K562 (cell line): ENCODE data around the gene RALA.

Source experiments
- CHD4 ChIP-seq: fragments of 200-600 bp; sonication (generic); IDR thresholded peaks from 3 replicates; pipeline ENCODE4 v1.6.1; 2012; ENCODE audit warnings: low read depth, mild to moderate bottlenecking, mixed read lengths, low read length, inconsistent platforms; ENCODE audit not compliant: insufficient read depth, insufficient replicate concordance, poor library complexity, severe bottlenecking
- FOXA1 ChIP-seq: fragments of 450-650 bp; IDR thresholded peaks from 2 replicates; pipeline ENCODE4 v1.6.1; 2016; ENCODE audit warnings: mild to moderate bottlenecking, borderline replicate concordance
- FOXM1 ChIP-seq, 2 experiments: fragments of 450-650 bp in 1 of 2; sonication (generic) in 1 of 2; formaldehyde crosslinking in 1 of 2; IDR thresholded peaks; 2 replicates each; pipeline versions ENCODE4 v1.6.1 to v1.9.0; 2017 to 2022; ENCODE audit warnings: low read depth in 2 of 2, mild to moderate bottlenecking in 2 of 2, missing genetic modification reagents in 1 of 2, moderate library complexity in 1 of 2
- HCFC1 ChIP-seq: IDR thresholded peaks from 2 replicates; pipeline ENCODE4 v1.6.1; 2012; ENCODE audit warnings: low read depth, low read length, improper control_type of control experiment
- KAT8 ChIP-seq: fragments of 450-650 bp; IDR thresholded peaks from 2 replicates; pipeline ENCODE4 v1.6.1; 2016; ENCODE audit warnings: low read depth, mild to moderate bottlenecking
- NONO ChIP-seq, 2 experiments: fragments of 200-400 bp in 1 of 2; fragments of 450-650 bp in 1 of 2; formaldehyde crosslinking in 1 of 2; IDR thresholded peaks; 2 replicates each; pipeline ENCODE4 v1.6.1; 2017; ENCODE audit warnings: low read depth in 2 of 2, mild to moderate bottlenecking in 2 of 2, moderate library complexity in 2 of 2, low read length in 1 of 2
- SRF ChIP-seq, 2 experiments: fragments of 250-450, 450-650 bp in 1 of 2; sonication (Bioruptor Pico) in 1 of 2; sonication (generic) in 1 of 2; formaldehyde crosslinking; IDR thresholded peaks; 2 replicates each; pipeline versions ENCODE4 v1.5.0 to v1.5.1; 2020 to 2022; ENCODE audit warnings: mild to moderate bottlenecking in 1 of 2, missing genetic modification reagents in 1 of 2
- ZFPM2 ChIP-seq: fragments of 250-450 bp; sonication (Bioruptor Pico); IDR thresholded peaks from 2 replicates; pipeline ENCODE4 v1.5.1; 2022; ENCODE audit warnings: mild to moderate bottlenecking
- ZNF23 ChIP-seq: fragments of 250-450 bp; sonication (Bioruptor Pico); IDR thresholded peaks from 2 replicates; pipeline ENCODE4 v1.4.0; 2020; ENCODE audit warnings: mild to moderate bottlenecking
- ZNF311 ChIP-seq: fragments of 250-450 bp; sonication (Bioruptor Pico); IDR thresholded peaks from 2 replicates; pipeline ENCODE4 v1.4.0; 2020; ENCODE audit warnings: mild to moderate bottlenecking, moderate library complexity
- TF ChIP-seq, protein P1 (sequence below): fragments of 250-450 bp; sonication (Bioruptor Pico); IDR thresholded peaks from 2 replicates; pipeline ENCODE4 v1.5.1; 2021; ENCODE audit warnings: mild to moderate bottlenecking
- TF ChIP-seq, protein P2 (sequence below): IDR thresholded peaks from 2 replicates; pipeline ENCODE4 v1.6.1; 2011; ENCODE audit warnings: borderline replicate concordance, low read depth, mild to moderate bottlenecking, moderate library complexity, low read length; ENCODE audit not compliant: insufficient read depth, poor library complexity, severe bottlenecking
- TF ChIP-seq, protein P3 (sequence below): sonication (generic); formaldehyde crosslinking; IDR thresholded peaks from 2 replicates; pipeline ENCODE4 v1.8.0; 2022; ENCODE audit warnings: mild to moderate bottlenecking, missing genetic modification reagents

DNA sequence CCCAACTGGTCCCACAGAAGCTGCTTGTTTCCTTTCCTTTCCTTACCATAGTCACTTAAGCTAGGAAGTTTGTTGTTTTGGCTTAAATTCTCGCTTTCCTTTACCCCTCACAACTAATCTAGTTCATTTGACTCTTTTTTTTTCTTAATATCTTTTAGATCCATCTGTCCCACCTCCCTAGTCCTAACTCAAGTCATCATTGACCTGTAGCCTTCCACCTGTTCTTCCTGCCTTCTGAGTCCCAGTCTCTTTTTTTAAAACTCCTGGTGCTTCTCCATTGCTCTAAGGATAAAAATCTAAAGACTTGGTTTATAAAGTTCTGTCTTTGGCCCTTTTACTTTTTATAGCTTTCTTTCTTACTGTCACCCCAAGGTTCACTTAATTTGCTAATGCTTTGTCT, 47.6 kb downstream of the RALA start:
- TF ChIP-seq, protein P1, sequence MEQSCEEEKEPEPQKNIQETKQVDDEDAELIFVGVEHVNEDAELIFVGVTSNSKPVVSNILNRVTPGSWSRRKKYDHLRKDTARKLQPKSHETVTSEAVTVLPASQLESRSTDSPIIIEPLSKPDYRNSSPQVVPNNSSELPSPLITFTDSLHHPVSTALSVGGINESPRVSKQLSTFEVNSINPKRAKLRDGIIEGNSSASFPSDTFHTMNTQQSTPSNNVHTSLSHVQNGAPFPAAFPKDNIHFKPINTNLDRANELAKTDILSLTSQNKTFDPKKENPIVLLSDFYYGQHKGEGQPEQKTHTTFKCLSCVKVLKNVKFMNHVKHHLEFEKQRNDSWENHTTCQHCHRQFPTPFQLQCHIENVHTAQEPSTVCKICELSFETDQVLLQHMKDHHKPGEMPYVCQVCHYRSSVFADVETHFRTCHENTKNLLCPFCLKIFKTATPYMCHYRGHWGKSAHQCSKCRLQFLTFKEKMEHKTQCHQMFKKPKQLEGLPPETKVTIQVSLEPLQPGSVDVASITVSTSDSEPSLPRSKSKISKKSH, result no peak
- TF ChIP-seq SRF (CRISPR knock-in tag; IDR thresholded peaks at IDR 0.05) (no peak), KAT8 (no peak), FOXM1 (IDR thresholded peaks at IDR 0.05; ENCODE audit: low read depth) (no peak), FOXM1 (CRISPR knock-in tag; IDR thresholded peaks at IDR 0.05; ENCODE audit: low read depth) (no peak), FOXA1 (no peak), ZFPM2 (CRISPR knock-in tag) (no peak), ZNF311 (no peak), ZNF23 (CRISPR knock-in tag) (no peak), CHD4 (no peak), NONO (IDR thresholded peaks at IDR 0.05; ENCODE audit: low read depth in 2 of 2, low read length in 1 of 2) (no peak), HCFC1 (no peak)
- TF ChIP-seq, protein P2, sequence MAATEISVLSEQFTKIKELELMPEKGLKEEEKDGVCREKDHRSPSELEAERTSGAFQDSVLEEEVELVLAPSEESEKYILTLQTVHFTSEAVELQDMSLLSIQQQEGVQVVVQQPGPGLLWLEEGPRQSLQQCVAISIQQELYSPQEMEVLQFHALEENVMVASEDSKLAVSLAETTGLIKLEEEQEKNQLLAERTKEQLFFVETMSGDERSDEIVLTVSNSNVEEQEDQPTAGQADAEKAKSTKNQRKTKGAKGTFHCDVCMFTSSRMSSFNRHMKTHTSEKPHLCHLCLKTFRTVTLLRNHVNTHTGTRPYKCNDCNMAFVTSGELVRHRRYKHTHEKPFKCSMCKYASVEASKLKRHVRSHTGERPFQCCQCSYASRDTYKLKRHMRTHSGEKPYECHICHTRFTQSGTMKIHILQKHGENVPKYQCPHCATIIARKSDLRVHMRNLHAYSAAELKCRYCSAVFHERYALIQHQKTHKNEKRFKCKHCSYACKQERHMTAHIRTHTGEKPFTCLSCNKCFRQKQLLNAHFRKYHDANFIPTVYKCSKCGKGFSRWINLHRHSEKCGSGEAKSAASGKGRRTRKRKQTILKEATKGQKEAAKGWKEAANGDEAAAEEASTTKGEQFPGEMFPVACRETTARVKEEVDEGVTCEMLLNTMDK, result no peak
- TF ChIP-seq, protein P3, sequence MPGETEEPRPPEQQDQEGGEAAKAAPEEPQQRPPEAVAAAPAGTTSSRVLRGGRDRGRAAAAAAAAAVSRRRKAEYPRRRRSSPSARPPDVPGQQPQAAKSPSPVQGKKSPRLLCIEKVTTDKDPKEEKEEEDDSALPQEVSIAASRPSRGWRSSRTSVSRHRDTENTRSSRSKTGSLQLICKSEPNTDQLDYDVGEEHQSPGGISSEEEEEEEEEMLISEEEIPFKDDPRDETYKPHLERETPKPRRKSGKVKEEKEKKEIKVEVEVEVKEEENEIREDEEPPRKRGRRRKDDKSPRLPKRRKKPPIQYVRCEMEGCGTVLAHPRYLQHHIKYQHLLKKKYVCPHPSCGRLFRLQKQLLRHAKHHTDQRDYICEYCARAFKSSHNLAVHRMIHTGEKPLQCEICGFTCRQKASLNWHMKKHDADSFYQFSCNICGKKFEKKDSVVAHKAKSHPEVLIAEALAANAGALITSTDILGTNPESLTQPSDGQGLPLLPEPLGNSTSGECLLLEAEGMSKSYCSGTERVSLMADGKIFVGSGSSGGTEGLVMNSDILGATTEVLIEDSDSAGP (CRISPR knock-in tag), result no peak
